NCI-H524 treated with DMSO at 0.1 percent for 48 hours (cell line): Measurements from ENCODE around the gene C1QL1.

ENCODE experiments used
- DNase-seq: peaks from one replicate; lab custom pipeline; 2025; lab: John Stamatoyannopoulos, UW

C1QL1 gene

GRCh38 chr17:44989552-44990138 lies 21.5 kb upstream of the C1QL1 start:
- no peak for DNase-seq

GRCh38 chr17:44988044-44988942 lies 20.2 kb upstream of the C1QL1 start:
- no peak for DNase-seq

GRCh38 chr17:44983563-44983962 lies 15.5 kb upstream of the C1QL1 start:
- DNase-seq = no peak

GRCh38 chr17:44982113-44982702 lies 14.1 kb upstream of the C1QL1 start:
- DNase-seq = no peak

GRCh38 chr17:44981221-44981968 lies 13.3 kb upstream of the C1QL1 start:
- no peak for DNase-seq

GRCh38 chr17:44979426-44979995 lies 11.4 kb upstream of the C1QL1 start:
- DNase-seq = no peak

GRCh38 chr17:44978807-44979206 lies 10.7 kb upstream of the C1QL1 start:
- DNase-seq = no peak

- DNase-seq = no peak
These were observed 9.9 kb upstream of the C1QL1 start for GRCh38 chr17:44977814-44978550.

DNA sequence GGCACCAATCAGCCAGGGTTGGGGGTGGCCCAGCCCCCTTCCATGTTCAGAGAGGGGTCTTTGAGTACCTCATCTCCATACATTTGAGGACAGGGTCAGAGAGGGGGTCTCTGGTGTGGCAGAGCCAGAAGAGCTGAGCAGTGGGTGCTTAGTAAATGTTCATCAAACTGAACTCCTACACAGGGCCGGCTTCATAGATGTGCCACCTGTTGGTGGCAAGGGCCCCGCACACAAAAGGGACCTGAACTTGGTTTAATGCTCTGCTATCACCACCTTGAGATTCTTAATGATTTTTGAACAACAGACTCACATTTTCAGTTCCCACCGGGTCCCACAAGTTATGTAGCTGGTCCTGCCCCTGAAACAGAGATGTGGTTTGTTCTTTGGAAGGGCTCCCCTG lies 9.0 kb upstream of the C1QL1 start:
- no peak for DNase-seq

DNA sequence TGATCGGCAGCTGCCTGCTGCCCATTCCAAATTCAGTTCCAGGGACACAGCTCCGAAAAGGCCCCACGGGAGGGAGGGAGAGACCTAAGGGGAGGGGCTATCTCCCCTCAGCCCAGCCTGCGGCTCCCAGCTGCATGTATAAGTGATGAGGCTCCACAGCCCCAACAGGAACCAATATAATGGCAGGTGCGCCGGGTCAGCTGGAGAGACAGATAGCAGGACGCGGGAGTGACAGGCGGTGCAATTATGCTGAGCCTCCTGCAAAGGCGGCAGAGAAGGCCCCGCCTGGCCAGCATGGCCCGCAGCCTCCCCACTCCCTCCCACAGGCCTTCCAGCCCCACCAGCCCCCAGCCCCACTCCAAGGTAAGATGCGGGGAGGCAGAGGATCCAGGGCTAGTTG lies 8.1 kb upstream of the C1QL1 start:
- no peak for DNase-seq

DNA sequence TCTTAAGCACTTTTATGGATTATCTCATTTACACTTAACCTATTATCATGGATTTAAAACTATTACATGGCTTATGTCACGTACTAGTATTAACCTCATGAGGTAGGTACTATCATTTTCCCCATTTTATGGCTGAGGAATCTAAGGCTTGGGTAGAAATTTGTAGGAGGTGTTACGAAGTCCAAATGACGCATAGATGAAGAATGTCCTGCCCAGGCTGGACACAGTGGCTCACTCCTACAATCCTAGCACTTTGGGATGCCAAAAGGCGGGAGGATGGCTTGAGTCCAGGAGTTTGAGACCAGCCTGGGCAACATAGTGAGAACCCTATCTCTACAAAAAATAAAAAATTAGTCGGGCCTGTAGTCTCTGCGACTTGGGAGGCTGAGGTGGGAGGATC lies 4.8 kb upstream of the C1QL1 start:
- DNase-seq = no peak

- DNase-seq = no peak
These were observed 3.8 kb upstream of the C1QL1 start for GRCh38 chr17:44971776-44972483.

GRCh38 chr17:44970136-44970741 lies 2.1 kb upstream of the C1QL1 start:
- no peak for DNase-seq

- no peak for DNase-seq
These were observed 1.2 kb upstream of the C1QL1 start for GRCh38 chr17:44969144-44969780.

DNA sequence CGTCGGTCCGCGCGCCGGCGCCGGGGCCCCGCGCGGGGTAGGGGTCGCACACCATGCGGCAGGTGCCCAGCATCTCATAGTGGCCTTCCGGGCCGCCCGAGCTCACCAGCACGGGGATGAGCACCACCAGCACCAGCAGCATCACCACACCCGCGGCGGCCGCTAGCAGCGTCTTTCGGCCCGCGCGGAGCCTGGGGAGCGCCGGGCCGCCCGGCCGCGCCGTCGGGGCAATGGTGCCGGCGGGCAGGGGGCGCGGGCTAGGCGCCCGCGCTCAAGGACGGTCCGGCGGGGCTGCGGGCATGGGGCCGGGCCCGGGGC lies 237 bp downstream of the C1QL1 start:
- no peak for DNase-seq

DNA sequence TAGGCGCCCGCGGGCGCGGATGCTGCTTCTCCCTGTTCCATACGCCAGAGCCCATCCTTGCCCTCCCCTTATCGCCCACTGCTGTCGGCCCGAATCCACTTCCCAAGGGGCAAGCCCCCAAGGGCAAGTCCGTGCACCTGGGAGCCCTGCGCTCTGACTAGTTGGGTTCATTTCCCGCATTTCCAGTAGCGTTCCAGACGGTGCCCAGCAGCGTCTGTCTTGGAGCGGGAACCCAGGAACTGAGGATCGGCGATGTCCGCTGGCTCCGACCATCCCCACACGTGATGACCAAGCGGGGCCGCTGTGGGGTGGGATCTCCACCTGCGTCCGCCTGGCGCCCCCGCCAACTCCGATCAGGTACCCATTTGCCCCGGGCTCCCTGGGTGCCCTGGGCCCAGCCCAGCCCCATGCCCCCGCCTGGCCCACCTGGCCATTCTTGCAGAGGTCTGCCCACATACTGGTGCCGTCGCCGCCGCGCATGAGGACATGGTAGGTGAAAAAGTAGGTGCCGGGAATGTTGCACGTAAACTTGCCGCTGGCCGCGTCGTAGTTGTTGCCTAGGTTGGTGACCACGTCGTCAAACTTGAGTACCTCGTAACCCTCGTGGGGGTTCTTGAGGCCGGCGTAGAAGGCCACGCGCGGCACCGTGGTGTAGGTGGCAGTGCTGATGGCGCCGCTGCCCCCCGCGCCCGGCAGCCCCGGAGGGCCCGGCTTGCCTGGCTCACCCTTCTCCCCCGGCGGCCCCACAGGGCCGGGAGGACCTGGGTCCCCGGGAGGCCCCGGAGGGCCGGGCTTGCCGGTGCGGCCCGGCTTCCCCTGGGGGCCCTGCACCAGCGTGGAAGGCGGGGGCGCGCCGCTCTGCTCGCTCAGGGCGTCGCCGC lies 837 bp downstream of the C1QL1 start:
- DNase-seq = no peak

- DNase-seq = no peak
These were observed 1.6 kb downstream of the C1QL1 start for GRCh38 chr17:44966348-44967025.

DNA sequence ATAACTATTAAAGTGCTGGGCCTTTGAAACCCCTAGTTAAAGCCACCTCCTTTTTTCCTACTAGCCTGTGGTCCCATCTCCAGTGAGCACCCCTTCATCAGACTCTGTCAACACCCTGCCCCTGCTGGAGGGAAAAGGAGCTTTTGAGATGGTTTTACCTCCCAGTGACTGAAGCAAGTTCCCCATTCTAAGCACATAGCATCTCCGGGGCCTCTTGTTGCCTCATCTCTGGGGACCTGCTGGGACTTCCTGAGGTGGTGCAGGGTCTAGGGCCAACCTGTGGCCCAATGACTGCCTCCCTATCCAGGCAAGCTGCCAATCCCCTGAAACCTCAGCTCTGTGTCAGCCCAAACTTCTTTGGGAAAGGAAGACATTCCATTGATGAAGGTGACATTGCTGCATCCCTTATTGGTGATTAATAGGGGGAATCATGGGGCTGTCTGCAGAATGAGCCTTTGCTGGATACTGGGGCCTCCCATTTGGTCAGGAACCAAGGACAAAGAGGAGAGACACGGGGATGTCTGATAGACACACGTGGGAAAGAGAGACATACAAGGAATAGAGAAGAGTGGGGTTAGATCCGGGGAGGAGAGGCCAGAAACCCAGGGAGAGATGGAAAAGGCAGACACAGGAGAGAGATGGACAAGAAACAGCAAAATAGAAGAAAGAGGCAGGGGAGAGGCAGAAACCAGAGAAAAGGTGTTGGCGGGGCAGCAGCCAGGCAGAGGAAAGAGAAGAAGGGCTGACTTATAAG lies 2.4 kb downstream of the C1QL1 start:
- DNase-seq = no peak
